IMR-90 (cell line): ENCODE data around the gene RPS23. TPM values are rescaled to one million over a fixed set of nuclear protein-coding genes. Genes with fewer than 3 reads are reported as not detected.

Experiments used
- ATAC-seq: fragments of 200-7000 bp; cut with Tn5 transposase; 2 replicates; pipeline ENCODE4 v1.9.1; 2020; ENCODE audit warnings: low read depth, mild to moderate bottlenecking, moderate library complexity
- BruUV-seq: library from RNA; stranded (reverse); fragments of 400-500 nt; replicated peaks from 2 replicates; lab custom pipeline; 2021; lab: Mats Ljungman, UMichigan
- CTCF ChIA-PET: fragments of 300-600 bp; formaldehyde crosslinking; extraction: SDS; loops from one replicate; lab custom pipeline; 2021; ENCODE audit warnings: antibody characterized with exemption; lab: Yijun Ruan, JAX
- POLR2A ChIA-PET: fragments of 300-600 bp; sonication (Branson Sonifier 250); formaldehyde crosslinking; loops from one replicate; lab custom pipeline; 2022; ENCODE audit warnings: antibody characterized with exemption; ENCODE audit not compliant: unreplicated experiment; lab: Charles Lee
- DNase-seq: peaks from one replicate; pipeline ENCODE4 v3.0.0; 2013
- H2AFZ ChIP-seq: replicated peaks from 2 replicates; pipeline ENCODE3; 2013; ENCODE audit warnings: low read length, mild to moderate bottlenecking; ENCODE audit not compliant: poor library complexity
- H2AK5ac ChIP-seq: 2 replicates; pipeline ENCODE4 v1.6.1; 2013; ENCODE audit warnings: low read depth, low read length, inconsistent platforms
- H2AK9ac ChIP-seq: replicated peaks from 2 replicates; pipeline ENCODE3; 2013; ENCODE audit warnings: mild to moderate bottlenecking, low read depth, low read length, moderate library complexity; ENCODE audit not compliant: poor library complexity
- H2BK120ac ChIP-seq: 2 replicates; pipeline ENCODE4 v1.6.1; 2013; ENCODE audit warnings: low read depth, low read length, inconsistent platforms
- H2BK15ac ChIP-seq: 3 replicates; pipeline ENCODE4 v1.6.1; 2013; ENCODE audit warnings: low read depth, low read length, inconsistent platforms
- H2BK20ac ChIP-seq: 2 replicates; pipeline ENCODE4 v1.6.1; 2013; ENCODE audit warnings: low read depth, mild to moderate bottlenecking, inconsistent platforms, low read length, moderate library complexity
- H2BK5ac ChIP-seq: 2 replicates; pipeline ENCODE4 v1.6.1; 2013; ENCODE audit warnings: mild to moderate bottlenecking, low read depth, low read length, inconsistent platforms; ENCODE audit not compliant: poor library complexity, severe bottlenecking
- H3K14ac ChIP-seq: replicated peaks from 2 replicates; pipeline ENCODE4 v1.6.1; 2013; ENCODE audit warnings: low read depth, low read length, inconsistent platforms
- H3K18ac ChIP-seq: 2 replicates; pipeline ENCODE4 v1.6.1; 2013; ENCODE audit warnings: low read depth, low read length, control low read depth
- H3K23ac ChIP-seq: 2 replicates; pipeline ENCODE4 v1.6.1; 2013; ENCODE audit warnings: low read depth, low read length, inconsistent platforms
- H3K27ac ChIP-seq: 2 replicates; pipeline ENCODE4 v1.5.1; 2013; ENCODE audit warnings: mild to moderate bottlenecking, control low read depth, low read length; ENCODE audit not compliant: insufficient read depth
- H3K27me3 ChIP-seq: 2 replicates; pipeline ENCODE4 v1.6.1; 2013; ENCODE audit warnings: low read length; ENCODE audit not compliant: control insufficient read depth, insufficient read depth
- H3K36me3 ChIP-seq: 2 replicates; pipeline ENCODE4 v1.6.1; 2013; ENCODE audit warnings: low read length, mixed read lengths; ENCODE audit not compliant: control insufficient read depth, insufficient read depth
- H3K4ac ChIP-seq: 2 replicates; pipeline ENCODE4 v1.6.1; 2013; ENCODE audit warnings: low read depth, low read length, inconsistent platforms
- H3K4me1 ChIP-seq: 2 replicates; pipeline ENCODE4 v1.6.1; 2013; ENCODE audit warnings: low read length, mixed read lengths; ENCODE audit not compliant: control insufficient read depth, insufficient read depth
- H3K4me2 ChIP-seq: 2 replicates; pipeline ENCODE4 v1.6.1; 2013; ENCODE audit warnings: low read depth, mild to moderate bottlenecking, control low read depth, low read length, moderate library complexity
- H3K4me3 ChIP-seq: 2 replicates; pipeline ENCODE4 v1.5.1; 2013; ENCODE audit warnings: low read depth, mild to moderate bottlenecking, control low read depth, low read length, moderate library complexity; ENCODE audit not compliant: insufficient read depth
- H3K56ac ChIP-seq: 2 replicates; pipeline ENCODE4 v1.6.1; 2013; ENCODE audit warnings: low read length, inconsistent platforms; ENCODE audit not compliant: insufficient read depth; ENCODE audit errors: extremely low read depth
- H3K79me1 ChIP-seq, 2 experiments: 2 replicates each; pipeline ENCODE4 v1.6.1; 2013; ENCODE audit warnings: low read length in 2 of 2, inconsistent platforms in 1 of 2, low read depth in 1 of 2
- H3K9ac ChIP-seq: 2 replicates; pipeline ENCODE4 v1.6.1; 2013; ENCODE audit warnings: low read depth, low read length, control low read depth
- H3K9me1 ChIP-seq: 2 replicates; pipeline ENCODE4 v1.6.1; 2013; ENCODE audit warnings: low read length, inconsistent platforms; ENCODE audit not compliant: insufficient read depth
- H3K9me3 ChIP-seq: 2 replicates; pipeline ENCODE4 v1.6.1; 2013; ENCODE audit warnings: low read length; ENCODE audit not compliant: control insufficient read depth, insufficient read depth
- H4K20me1 ChIP-seq: 2 replicates; pipeline ENCODE4 v1.6.1; 2013; ENCODE audit warnings: low read length, inconsistent platforms; ENCODE audit not compliant: insufficient read depth
- H4K5ac ChIP-seq: 2 replicates; pipeline ENCODE4 v1.6.1; 2013; ENCODE audit warnings: mild to moderate bottlenecking, low read depth, low read length, control low read depth
- H4K8ac ChIP-seq, 2 experiments: 2 replicates each; pipeline ENCODE4 v1.6.1; 2013; ENCODE audit warnings: low read depth in 2 of 2, low read length in 2 of 2, control low read depth in 1 of 2, inconsistent platforms in 1 of 2
- H4K91ac ChIP-seq: 2 replicates; pipeline ENCODE4 v1.6.1; 2013; ENCODE audit warnings: low read depth, low read length, inconsistent platforms; ENCODE audit not compliant: insufficient read depth
- MXI1 ChIP-seq: IDR thresholded peaks from 2 replicates; pipeline ENCODE4 v1.6.1; 2012; ENCODE audit warnings: low read depth, mild to moderate bottlenecking, low read length, moderate library complexity, borderline replicate concordance
- POLR2A ChIP-seq: IDR thresholded peaks from 2 replicates; pipeline ENCODE4 v1.6.1; 2012; ENCODE audit warnings: mild to moderate bottlenecking, low read depth, low read length
- WGBS, 2 experiments: methylation state at CpG; one replicate each; pipeline versions ENCODE4 v1.1.5 to v1.1.7; 2013; ENCODE audit warnings: missing lambda C conversion rate in 2 of 2; ENCODE audit not compliant: insufficient read length in 1 of 2; ENCODE audit errors: extremely low coverage in 2 of 2; 5-methylcytosine and 5-hydroxymethylcytosine counted together
- dilution Hi-C: fragments of 300-500 bp; cut with HindIII; formaldehyde crosslinking; loops from one replicate; pipeline ENCODE4 v1.14.3; 2018; ENCODE audit warnings: low sequenced_read_pairs; ENCODE audit not compliant: unreplicated experiment
- in situ Hi-C: fragments of 300-500 bp; cut with MboI; formaldehyde crosslinking; loops from 3 replicates; pipeline ENCODE4 v1.14.3; 2019; ENCODE audit warnings: low sequenced_read_pairs, inconsistent platforms, mixed read lengths
- intact Hi-C: fragments of 100-400 bp; cut with micrococcal nuclease; formaldehyde crosslinking; loops from 2 replicates; pipeline ENCODE4 v1.10.0; 2022
- polyA plus RNA-seq, 3 experiments: library from polyadenylated mRNA; depleted of rRNA; stranded (reverse); fragments of >200 nt; gene quantifications; 2 replicates each; pipeline ENCODE4 v1.2.3, GENCODE V29; 2012; ENCODE audit warnings: low replicate concordance in 1 of 3
- total RNA-seq: library from RNA; depleted of rRNA; stranded (reverse); fragments of >200 nt; gene quantifications from 2 replicates; pipeline ENCODE4 v1.2.3, GENCODE V29; 2012

The RPS23 gene
- total and polyA plus RNA-seq, 2 of the 4 experiments (the other 2 are of a cell fraction): 3,186 to 3,318 TPM

DNA sequence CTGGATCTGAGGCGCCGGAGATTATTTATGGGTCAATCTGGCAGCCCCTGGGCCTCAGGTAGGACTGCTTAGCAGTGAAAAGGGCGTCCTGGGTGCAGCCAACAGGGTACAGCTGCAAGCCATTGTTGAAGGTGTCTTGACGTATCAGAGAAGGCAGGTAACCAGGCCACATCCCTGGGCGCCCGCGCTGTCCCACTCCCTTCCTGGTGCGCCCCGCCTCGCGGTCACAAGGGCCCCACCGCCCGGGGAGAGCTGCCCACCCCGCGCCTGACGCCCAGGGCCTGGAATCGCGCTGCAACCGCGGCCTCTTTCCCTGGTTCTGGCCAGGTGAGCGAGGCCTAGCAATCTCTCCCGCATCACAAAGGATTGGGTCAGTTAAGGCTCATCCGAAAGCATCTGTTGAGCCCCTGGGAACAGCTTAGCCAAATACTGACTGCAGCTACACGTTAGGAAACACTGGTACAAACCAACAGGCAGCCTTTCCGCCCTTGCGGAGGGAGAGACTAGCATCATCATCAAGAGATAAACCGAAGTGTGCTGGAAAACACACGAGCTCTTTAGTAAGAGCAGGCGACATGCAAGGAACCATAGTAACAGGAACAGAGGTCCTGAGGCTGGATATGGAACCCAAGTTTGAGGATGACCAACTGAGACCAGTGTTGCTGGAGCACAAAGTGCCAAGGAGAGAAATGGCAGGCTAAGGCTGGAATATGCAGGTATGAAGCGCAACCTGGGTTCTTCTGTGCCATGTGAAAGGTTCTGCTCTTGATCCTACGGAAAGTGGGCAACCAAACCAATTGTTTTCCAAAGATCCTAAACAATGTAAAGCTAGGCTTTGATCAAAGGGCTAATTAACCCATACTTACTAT is 3.6 kb downstream of the RPS23 start:
- H3K18ac ChIP-seq: no peak overlapping the region
- no peak overlapping the region for H2AFZ ChIP-seq
- ATAC-seq: no peak
- 0 out of 4 replicates have a peak overlapping the region, but pooled peaks of 1 of the 2 experiments have one; percentile 24 for H4K8ac ChIP-seq
- 78% methylated on average over 11 of the region's 31 CpGs; no CpG with 5 or more reads in 1 of the 2 experiments for WGBS, 2 experiments
- POLR2A ChIA-PET: no interaction called here
- no peak for DNase-seq
- CTCF ChIA-PET: interaction anchor here (1.0 kb wide), 1 partner anchor 9 kb away, joined by 3 read pairs; no protein-coding TSS in a partner anchor
- no peak overlapping the region for H3K9ac ChIP-seq
- no peak overlapping the region for H3K14ac ChIP-seq
- H2BK120ac ChIP-seq: no peak overlapping the region
- no peaks in the 10 kb centered on the region; the same call in 1 of the 2 replicates for H4K20me1 ChIP-seq
- intact Hi-C loops (no loop called here), dilution Hi-C loops (no loop called here), in situ Hi-C loops (no loop called here)
- no peak overlapping the region for H2BK20ac ChIP-seq
- H4K5ac ChIP-seq: peak overlapping the region; percentile 27; the same call in 1 of the 2 replicates
- H2BK15ac ChIP-seq: no peak overlapping the region
- H4K91ac ChIP-seq: no peak overlapping the region
- peaks cover 24% of the 10 kb centered on the region for H3K36me3 ChIP-seq
- BruUV-seq: no TSS peak
- no peak overlapping the region for H3K27ac ChIP-seq
- no peak overlapping the region; the same call in 1 of the 2 replicates for H3K23ac ChIP-seq
- H2BK5ac ChIP-seq: no peak overlapping the region
- no peaks in the 10 kb centered on the region for H3K4me1 ChIP-seq
- no peak overlapping the region for H3K4ac ChIP-seq
- H3K27me3 ChIP-seq: no peaks in the 10 kb centered on the region
- peaks cover 26 to 44% of the 10 kb centered on the region in 2 experiments for H3K79me1 ChIP-seq
- peak overlapping the region; percentile 51 for H2AK9ac ChIP-seq
- H3K4me2 ChIP-seq: no peak overlapping the region
- no peak overlapping the region for H3K4me3 ChIP-seq
- no peak overlapping the region for H2AK5ac ChIP-seq
- TF ChIP-seq POLR2A (peak; percentile 32; the same call in 1 of the 2 replicates), MXI1 (no peak)
- H3K56ac ChIP-seq: no peak overlapping the region
- peaks cover 4% of the 10 kb centered on the region; the same call in 1 of the 2 replicates for H3K9me1 ChIP-seq
- no peaks in the 10 kb centered on the region for H3K9me3 ChIP-seq
